GM19351 (cell line): Measurements from ENCODE around the gene RCOR1.
"Not testable (repeated sequence)": the region's sequence is repeated elsewhere in the genome, so short reads cannot be mapped to it uniquely, and the experiment has no call there.

Experiments
- ATAC-seq: cut with Tn5 transposase; IDR thresholded peaks from one replicate; pipeline ENCODE4 v1.9.1; 2021; ENCODE audit warnings: mild to moderate bottlenecking, moderate library complexity; ENCODE audit not compliant: unreplicated experiment

Gene RCOR1

DNA sequence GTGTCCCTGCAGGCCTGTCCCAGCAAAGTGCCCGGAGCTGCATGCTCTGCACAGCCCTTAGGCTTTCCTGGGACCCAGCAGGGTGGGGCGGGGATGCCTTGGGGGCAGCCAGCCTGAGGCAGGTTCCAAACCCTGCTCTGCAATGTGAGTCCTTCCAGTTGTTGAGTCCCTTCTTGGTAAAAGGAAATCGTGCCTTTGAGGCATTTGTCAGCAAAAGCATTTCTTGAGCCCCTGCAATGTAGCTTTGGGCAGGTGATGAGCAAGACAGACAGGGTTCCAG, 146.7 kb downstream of the RCOR1 start:
- ATAC-seq, result no peak

DNA sequence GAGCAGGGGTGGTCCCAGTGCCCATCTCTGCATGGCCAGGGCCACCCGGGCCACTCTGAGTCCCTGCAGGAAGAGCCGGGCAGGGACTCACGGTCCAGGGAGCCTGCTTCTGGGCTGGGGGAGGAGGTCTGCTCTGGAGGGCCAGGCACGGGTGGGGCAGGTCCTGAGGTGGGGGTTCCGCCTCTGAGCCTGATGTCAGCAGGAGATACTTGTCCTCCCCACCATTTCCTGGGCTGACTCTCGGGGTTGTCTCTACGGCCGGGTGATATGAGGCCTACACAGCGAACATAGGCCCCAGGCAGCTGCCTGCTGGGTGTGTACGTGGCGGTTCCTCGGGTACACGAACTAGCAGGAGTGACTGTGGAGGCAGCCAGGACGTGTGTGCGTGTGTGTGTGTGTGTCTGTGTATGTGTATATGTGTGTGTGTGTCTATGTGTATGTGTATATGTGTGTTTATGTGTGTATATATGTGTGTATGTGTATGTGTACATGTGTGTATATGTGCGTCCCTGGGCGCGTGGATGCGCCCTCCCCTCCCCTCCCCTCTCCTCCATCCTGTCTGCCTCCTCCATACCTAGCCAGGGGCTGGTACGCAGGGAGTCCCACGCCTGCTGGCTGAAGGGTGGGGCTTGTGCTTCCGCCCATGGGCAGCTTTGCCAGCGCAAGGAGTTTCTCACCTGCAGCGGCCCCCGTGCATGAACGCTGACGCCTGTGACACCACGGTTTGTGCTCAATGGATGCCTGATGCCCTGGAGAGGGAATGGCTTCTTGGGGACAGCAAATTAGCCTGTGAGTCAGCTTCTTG, 154.4 kb downstream of the RCOR1 start:
- no peak for ATAC-seq

DNA sequence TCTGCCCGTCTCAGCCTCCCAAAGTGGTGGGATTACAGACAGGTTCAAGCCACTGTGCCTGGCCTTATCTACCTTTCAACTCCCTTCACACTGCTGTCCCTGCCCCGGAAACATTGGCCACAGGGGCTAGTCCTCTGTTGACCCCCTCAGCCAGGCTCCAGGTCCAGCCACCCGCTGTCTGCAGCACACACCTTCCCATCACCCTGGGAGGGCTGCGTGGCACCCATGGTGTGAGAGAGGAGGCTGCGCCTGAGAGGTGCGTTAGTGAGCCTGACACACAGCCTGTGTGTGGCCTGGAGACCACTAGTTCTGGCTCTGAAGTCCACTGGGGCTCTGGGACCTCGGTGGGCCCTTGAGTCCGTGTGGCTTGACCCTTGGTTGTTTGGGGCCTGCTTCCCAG, 156.4 kb downstream of the RCOR1 start:
- ATAC-seq, result no peak

DNA sequence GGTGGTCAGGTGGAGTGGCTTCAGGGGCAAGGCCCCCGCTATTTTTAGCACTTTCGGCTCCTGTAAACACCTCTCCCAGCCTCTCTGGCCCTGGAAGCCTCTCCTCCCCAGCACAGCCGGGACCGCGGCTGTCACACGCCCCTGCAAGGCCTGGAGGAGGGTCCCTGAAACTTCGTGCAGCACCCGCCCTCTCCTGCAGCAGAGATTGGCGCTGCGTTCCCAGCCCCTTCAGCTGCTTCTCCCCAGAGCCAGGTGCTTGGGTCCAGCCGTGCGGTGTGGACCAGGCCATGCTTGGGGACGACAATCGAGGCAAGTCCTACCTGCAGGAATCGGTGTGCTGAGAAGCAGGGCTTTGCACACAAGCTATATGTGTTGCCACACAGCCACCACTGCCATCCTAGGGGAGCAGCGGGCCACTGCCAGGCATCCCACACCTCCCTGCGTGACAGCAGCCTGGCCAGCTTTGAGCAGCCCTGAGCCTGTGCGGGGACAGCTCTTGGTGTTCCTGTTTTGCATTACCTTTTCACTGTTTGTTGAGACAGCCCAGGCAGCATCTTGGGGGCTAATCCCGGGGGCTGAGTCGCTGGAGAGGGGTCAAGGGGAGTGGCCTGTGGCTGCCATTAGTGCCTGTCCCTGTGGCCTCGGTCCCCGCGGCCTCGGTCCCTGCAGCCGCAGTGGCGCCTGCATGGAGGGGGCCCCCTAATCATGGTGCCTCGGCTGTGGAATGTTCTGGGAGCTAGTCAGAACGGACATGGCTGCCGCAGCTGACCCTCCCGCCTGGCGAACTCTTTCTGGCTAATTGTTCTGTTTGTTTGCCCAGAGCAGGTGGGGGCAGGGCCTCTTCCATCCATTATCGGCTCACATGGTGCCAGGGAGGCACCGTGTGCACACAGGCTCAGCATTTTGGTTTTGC, 157.2 kb downstream of the RCOR1 start:
- no peak for ATAC-seq

DNA sequence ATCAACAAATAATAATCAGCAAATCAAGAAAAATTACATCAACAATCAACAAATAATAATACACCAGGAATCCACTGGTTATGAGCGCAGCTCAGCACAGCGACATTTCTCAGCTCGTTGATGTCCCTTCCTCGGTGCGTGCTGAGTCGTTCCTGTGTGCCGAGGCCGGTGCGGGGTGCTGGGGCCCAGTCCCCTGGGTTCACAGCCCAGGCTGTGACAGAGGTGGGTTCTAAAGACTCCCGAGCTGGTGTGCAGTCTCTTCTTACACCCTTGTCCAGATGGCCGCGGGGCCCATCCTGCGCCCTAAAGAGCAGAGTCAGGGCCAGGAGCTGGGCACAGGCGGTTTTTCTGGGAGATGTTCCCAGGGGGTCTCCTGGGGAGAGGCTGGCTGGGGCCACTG, 157.9 kb downstream of the RCOR1 start:
- no peak for ATAC-seq

DNA sequence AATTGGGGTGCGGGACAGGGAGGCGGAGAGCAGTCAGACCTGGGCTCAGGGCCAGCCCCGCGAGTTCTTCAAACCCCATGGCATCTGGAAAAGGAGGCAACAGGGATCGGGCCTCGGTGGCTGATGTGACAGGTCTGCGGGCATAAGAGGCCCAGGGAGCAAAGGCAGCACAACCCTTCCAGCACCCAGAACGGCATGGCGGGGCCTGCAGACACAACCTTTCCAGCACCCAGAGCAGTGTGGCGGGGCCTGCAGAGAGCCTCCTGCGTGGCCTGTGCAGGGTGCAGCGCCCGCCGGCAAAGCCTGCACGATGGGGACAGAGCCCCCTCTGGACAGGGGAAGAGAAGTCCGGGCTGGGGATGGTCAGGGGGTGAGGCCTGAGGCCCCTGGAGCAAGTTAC, 158.6 kb downstream of the RCOR1 start:
- no peak for ATAC-seq

DNA sequence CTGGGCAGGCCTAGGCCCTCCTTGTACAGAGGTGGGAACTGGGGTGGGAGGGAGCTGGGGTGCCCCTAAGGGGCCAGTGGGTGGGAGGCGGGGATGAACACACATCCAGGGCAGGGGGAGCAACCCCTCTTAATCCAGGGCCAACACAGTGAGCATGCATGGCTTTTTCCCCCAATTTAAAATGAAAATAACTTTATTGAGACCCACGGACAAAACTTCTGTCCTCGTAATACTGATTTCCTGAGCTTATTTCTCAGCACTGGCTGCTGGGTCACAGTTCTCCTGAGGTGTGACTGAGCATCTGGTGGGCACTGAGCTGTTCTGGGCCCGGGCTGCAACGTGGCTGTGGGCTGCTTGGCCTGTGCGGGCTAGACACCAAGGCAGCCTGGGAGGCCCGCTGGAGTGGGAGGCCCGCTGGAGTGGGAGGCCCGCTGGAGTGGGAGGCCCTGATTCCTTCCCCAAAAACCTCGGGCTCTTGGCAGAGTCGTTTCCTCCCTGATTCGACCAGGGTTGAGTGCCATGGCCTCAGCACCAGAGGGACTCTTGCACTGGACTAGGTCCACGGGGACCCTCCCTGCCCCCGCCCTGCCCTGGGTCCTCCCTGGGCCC, 159.9 kb downstream of the RCOR1 start:
- ATAC-seq, result no peak

DNA sequence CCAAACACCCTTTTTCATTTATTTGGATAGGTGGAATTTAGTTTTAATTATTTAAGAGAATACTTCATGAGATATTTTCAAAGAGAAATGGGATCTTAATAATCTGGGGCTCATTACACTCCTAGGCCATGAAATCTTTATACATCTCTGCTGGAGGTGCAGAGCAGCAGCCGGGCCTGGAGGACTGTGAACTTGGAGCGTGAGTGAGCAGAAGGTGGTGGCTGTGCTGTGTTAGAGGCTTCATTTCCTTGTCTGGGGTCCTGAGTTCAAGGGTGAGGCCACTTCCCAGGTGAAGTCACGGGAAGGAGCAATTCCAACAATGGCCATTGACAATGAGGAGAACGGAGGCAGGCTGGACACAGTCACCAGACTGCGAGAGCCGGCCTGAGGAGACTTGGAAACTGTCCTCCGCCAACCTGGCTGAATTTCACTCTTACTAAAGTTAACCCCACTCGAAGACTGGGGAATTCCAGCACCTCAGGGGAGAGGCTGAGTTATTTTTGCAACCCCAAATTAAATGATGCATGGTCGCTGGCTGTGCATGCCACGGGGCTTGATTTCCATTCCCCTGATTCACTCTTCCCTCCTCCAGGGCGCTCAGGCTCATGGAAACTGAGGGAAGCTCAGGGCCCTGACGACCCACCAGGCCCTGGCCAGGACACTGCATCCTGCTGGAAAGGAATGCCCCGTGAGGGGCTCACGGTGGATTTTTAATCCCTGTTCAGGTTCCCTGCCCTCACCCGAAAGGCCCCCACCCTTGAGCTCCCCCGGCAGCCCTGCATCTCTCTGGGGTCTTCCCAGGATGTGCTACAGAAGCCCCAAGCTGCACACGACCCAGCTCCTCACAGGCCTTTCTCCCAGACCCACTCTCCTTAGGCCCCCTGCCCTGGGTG, 162.2 kb downstream of the RCOR1 start:
- no peak for ATAC-seq

DNA sequence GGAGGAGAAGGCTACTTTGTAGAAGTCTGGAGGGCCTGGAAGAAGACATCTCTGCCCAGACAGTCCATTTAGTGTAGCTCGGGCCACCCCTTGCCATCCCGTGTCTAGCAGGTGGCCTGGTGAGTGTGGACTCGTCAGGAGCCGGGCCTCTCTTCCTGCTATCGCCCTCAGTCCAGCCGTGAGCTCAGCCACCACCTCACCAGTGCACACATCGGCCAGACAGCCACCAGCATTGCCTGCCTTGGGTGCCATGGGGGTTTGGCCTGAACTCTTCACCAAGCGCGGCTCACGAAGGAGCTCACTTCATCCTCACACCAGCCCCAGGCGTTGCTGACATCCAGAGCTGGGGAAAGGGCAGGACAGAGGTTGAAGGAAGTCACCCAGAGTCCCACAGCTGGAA, 165.2 kb downstream of the RCOR1 start:
- ATAC-seq, result no peak

DNA sequence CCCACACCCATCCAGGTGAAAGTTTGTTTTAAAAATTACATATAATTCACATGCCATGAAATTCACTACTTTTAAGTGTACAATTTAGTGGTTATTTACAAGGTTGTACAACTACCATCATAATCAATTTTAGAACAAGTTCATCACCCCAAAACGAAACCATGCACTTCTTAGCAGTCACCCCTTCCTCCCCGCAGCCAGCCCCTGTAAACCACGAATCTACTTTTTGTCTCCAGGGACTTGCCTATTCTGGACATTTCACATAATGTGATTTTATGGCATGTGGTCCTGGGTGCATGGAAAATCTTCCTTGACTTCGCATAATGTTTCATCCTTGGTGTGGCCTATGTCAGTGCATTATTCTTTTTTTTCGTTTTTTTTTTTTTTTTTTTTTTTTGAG, 165.6 kb downstream of the RCOR1 start:
- ATAC-seq, result no peak

DNA sequence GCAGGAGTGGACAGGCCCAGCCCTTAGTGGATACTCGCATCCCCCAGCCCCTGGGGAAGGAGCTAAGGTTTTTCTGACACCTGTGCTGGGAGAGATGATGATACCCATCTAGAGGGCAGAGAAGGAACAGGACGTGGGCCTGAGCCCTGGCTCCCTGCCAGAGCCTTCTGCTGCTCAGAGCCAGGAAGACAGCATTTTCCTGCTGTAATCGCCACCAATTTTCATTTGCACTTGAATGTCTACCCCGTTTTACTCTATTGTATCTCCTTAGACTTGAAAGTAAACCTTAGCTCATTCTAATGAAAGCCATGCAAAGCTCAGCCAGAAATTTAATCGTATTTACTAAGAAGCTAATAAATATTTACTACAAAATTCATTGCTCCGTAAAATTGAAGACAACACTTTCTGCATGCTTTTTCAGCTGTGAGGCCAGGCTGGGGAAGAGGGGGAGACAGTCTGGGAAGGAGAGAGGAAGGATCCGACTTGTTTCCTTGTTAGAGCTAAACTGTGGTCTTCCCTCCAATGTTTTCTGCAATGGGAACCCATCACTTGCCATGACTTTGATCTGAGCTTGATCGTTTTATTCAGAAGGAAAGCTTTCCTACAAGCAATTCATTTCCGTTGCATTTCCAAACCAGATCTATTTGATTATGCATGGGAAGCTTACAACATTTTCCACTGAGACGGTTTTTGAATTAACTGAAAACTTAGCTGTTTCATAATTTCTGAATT, 167.2 kb downstream of the RCOR1 start:
- ATAC-seq, result no peak

DNA sequence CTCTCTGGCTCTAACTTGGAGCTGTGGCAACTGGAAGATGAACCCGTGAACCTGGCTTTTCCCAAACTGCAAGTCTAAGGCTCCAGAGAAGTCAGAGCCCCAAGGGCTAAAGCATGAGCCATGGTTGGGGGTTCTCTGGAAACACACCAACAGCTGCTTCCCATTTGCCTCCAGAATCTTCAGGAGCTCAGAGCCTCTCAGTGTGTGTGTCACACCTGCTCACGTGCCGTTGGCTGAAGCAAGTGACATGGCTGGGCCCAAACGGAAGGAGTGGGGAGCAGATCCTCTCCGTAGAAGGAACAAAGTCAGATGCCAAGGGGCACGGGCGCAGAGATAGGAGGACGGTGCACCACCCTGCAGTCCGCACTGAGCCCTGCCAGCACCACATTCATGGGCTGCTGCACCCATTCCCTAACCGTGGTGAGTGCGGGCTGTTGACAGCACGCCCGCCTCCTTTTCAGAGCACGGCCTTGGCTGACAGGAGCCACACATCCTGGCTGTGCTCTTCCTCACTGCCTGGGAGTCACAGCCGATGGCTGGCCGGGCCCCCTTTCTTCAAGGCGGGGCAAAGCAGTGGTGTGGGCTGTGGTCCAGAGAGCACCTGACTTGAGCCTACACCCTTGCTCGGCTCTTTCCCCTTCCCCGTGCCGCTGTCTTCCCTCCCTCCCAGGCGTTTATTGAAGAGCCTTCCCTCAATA, 168.2 kb downstream of the RCOR1 start:
- no peak for ATAC-seq

DNA sequence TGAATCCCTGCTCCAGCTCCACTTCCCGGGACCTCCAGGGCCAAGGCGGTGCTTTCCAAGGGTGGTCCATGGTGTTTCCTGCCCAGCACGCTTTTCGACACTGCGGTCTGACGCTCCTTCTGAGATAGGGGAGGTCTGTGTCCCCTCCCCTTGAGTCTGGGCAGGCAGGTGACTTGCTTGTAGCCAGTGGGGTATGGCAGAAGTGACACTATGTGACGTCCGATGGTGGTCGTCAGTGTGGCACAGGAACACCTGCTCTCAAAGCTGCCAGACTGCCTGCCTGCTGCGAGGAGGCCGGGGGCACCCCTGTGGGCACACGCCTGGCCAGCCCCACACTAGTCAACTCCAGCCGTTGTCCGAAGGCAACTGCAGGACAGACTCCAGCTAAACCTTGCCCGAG, 168.8 kb downstream of the RCOR1 start:
- no peak for ATAC-seq

DNA sequence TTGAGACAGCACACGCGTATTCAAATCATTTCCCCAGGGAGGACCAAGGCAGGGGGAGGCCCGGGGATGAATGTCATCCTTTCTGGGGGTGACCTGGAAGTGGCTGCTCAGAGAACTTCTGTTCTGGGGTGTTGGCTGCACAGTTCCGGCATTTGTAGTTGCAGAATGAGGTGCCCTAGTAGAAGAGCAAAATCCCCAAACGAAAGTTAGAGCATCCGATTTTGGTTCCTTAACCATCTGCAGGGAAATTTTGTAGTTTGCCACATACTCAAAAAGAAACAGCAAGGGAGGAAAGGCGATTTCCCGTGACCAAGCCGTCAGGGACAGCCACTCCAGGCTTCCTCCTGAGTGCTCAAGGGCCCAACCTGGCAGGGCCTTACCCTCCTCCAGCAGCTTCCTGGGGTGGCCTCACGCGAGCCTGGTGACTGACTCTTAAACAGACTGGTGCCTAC, 171.8 kb downstream of the RCOR1 start:
- ATAC-seq, result peak; percentile 72

DNA sequence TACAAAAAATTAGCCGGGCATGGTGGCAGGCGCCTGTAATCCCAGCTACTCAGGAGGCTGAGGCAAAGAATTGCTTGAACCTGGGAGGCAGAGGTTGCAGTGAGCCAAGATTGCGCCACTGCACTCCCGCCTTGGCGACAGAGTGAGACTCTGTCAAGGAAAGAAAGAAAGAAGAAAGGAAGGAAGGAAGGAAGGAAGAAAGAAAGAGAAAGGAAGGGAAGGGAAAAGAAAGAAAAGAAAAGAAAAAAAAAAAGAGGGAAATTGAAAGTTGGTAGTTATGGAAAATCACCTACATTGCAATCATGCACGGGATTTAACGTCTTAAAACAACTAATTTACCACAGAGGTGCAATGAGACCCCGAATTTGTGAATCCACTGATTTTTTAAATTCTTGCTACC, 173.3 kb downstream of the RCOR1 start:
- ATAC-seq, result not testable (repeated sequence)

DNA sequence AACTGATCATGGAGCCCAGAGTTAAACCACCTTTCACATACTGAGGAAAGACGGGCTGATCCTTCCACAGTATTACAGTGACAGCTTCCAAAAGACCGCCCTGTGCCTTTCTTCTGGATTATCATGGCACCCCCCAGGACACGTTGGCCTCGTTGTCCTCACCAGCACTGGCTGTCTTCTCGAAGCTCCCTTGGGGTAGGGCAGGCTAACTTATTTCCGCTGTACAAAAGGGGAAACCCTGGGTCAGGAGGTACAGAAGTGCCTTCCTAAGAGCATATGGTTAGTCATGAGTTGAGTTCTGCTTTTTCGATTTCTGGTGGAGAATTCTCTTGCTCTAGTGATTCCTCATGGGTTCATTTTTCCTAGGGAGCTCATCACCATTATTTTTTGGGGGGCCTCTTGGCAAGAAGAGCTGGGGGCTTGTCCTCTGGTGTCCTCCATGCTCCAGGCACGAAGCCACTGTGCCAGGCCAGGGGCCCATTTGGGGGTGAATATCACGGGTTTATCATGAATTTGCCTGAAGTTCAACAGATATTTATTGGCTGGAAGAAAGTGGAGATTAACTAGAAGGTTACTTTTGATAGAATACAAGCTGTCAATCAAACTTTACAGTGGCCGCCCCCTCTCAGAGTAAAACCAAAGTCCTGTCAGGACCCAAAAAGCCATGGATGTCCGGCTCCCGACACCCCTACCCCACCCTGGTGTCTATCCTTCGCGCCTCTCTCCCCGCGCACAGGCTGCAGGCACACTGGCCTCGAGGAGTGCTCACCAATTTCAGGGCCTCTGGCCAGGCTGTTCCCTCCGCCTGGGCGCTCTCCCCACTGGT, 176.0 kb downstream of the RCOR1 start:
- ATAC-seq, result peak; percentile 75

DNA sequence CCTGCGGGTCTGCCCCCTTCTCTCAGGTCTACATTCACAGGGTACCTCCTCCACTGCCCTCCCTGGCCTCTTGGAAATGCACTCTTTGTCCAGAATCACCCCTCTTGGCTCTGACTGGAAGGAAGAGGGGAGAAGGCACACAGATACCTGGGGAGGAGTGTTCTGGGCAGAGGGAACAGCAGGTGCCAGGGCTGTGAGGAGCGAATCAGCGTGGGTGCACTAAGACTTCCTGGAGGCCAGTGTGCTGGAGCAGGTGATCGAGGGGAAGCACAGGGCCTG, 176.5 kb downstream of the RCOR1 start:
- ATAC-seq, result no peak

DNA sequence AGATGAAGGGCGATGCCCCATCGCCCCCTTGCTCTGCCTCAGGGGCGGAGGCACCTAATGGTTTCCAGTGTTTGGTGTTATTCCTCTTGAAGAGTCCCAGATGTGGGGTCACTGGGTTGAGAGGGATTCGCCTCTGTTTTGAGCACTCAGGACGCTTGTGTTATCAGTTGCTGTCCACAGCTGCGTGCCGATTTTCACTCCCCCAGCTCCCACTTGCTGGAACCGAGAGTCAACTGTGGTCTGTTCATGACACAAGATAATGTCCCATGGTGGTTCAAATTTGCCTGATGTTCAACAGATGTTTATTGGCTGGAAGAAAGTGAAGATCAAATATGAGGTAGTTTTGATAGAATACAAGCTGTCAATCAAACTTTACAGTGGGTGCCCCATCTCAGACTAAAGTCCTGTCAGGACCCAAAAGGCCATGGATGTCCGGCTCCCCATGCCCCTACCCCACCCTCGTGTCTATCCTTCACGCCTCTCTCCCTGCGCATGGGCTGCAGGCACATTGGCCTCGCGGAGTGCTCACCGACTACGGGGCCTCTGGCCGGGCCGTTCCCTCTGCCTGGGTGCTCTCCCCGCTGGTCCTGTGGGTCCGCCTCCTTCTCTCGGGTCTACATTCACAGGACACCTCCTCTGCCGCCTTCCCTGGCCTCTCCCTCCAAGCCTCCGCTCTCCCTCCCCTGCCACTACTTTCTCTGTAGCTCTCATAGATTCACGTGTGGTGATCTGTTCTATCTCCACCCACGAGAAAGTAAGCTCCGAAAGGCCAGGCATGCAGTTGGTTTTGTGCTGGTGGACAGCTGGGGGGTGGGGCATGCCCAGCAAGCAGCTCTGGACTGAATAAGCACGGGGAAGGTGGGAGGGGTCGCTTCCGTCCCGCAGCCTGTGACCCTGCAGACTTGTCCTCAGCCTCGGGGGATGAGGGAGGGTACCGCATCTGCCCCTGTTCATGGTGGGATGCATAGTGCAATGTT, 178.0 kb downstream of the RCOR1 start:
- no peak for ATAC-seq
